Natural killer cell (primary cell): Measurements from ENCODE around the gene MARK3. TPM values are rescaled to one million over a fixed set of nuclear protein-coding genes. Genes with fewer than 3 reads are reported as not detected.

Experiments used
- ATAC-seq, 3 donors: fragments of 150-1000 bp in 2 of 3; fragments of 200-7000 bp in 1 of 3; cut with Tn5 transposase; 1 replicate in 1 of 3; 2 replicates in 2 of 3; pipeline ENCODE4 v1.10.0; 2021; ENCODE audit warnings: mild to moderate bottlenecking in 2 of 3, moderate library complexity in 2 of 3
- DNase-seq, 2 donors: peaks; one replicate each; pipeline versions ENCODE4 v3.0.0 to v3.0.0-alpha.2; 2013 to 2021; ENCODE audit warnings: mixed read lengths in 1 of 2
- H3K27ac ChIP-seq: one replicate; pipeline ENCODE4 v1.5.1; 2013; ENCODE audit warnings: mild to moderate bottlenecking, low read length
- H3K27me3 ChIP-seq: one replicate; pipeline ENCODE4 v1.6.1; 2013; ENCODE audit warnings: low read length; ENCODE audit not compliant: control insufficient read depth, insufficient read depth
- H3K36me3 ChIP-seq: one replicate; pipeline ENCODE4 v1.6.1; 2013; ENCODE audit warnings: low read length; ENCODE audit not compliant: control insufficient read depth, insufficient read depth
- H3K4me1 ChIP-seq: one replicate; pipeline ENCODE4 v1.6.1; 2013; ENCODE audit warnings: low read length; ENCODE audit not compliant: control insufficient read depth, insufficient read depth
- H3K4me3 ChIP-seq: one replicate; pipeline ENCODE4 v1.5.1; 2013; ENCODE audit warnings: low read length
- H3K9me3 ChIP-seq: one replicate; pipeline ENCODE4 v1.6.1; 2013; ENCODE audit warnings: low read length; ENCODE audit not compliant: control insufficient read depth, insufficient read depth
- H3K27ac Mint-ChIP-seq, 2 donors: one replicate each; pipeline ENCODE4 v1.8.0; 2022; ENCODE audit warnings: mild to moderate bottlenecking in 2 of 2, mixed read lengths in 2 of 2, moderate library complexity in 1 of 2
- H3K27me3 Mint-ChIP-seq, 2 donors: one replicate each; pipeline ENCODE4 v1.8.0; 2022; ENCODE audit warnings: low read depth in 2 of 2, mixed read lengths in 2 of 2
- H3K36me3 Mint-ChIP-seq: one replicate; pipeline ENCODE4 v1.8.0; 2022; ENCODE audit warnings: mixed read lengths
- H3K4me1 Mint-ChIP-seq, 2 donors: one replicate each; pipeline ENCODE4 v1.8.0; 2022; ENCODE audit warnings: mixed read lengths in 2 of 2
- H3K4me3 Mint-ChIP-seq: one replicate; pipeline ENCODE4 v1.8.0; 2022; ENCODE audit warnings: mild to moderate bottlenecking, moderate library complexity, mixed read lengths
- H3K9me3 Mint-ChIP-seq, 2 donors: one replicate each; pipeline ENCODE4 v1.8.0; 2022; ENCODE audit warnings: mixed read lengths in 2 of 2
- CTCF ChIP-seq: fragments of 200-600 bp; IDR thresholded peaks from one replicate; pipeline ENCODE4 v1.8.0; 2022; ENCODE audit warnings: antibody characterized with exemption
- WGBS: methylation state at CpG from one replicate; pipeline ENCODE4 v1.1.7; 2013; ENCODE audit warnings: missing lambda C conversion rate; ENCODE audit not compliant: insufficient coverage; 5-methylcytosine and 5-hydroxymethylcytosine counted together
- intact Hi-C: fragments of 100-400 bp; cut with micrococcal nuclease; formaldehyde crosslinking; loops from one replicate; pipeline ENCODE4 v1.14.2; 2022
- total RNA-seq, 4 donors: library from RNA; stranded (reverse); fragments of 120-200 nt in 1 of 4; gene quantifications; one replicate each; pipeline versions ENCODE4 v1.2.3 to v1.2.4, GENCODE V29; 2013 to 2022

MARK3 gene
- total RNA-seq, 3 donors from 2014 or later (not counting 1 experiment from before 2014, with no cell fraction given) = 138 to 167 (median 152) TPM

- intact Hi-C loops = no loop called here
- no peaks in the 10 kb centered on the region for H3K9me3 ChIP-seq
- H3K27me3 ChIP-seq = no peaks in the 10 kb centered on the region
- Mint-ChIP-seq H3K9me3 (no peaks in the 10 kb centered on the region), H3K36me3 (no peaks in the 10 kb centered on the region), H3K27me3 (peaks cover 0 to 2% of the 10 kb centered on the region in 2 donors), H3K4me3 (no peak overlapping the region), H3K27ac (no peak overlapping the region), H3K4me1 (peaks cover 0 to 5% of the 10 kb centered on the region in 2 donors)
- no peak overlapping the region for H3K27ac ChIP-seq
- DNase-seq (no peak), ATAC-seq (no peak)
- H3K4me1 ChIP-seq = peaks cover 8% of the 10 kb centered on the region
- H3K36me3 ChIP-seq = no peaks in the 10 kb centered on the region
- no peak overlapping the region for H3K4me3 ChIP-seq
- 71% methylated on average over 18 of the region's 18 CpGs for WGBS
- no peak for TF ChIP-seq CTCF
These were observed 157.4 kb downstream of the MARK3 start for GRCh38 chr14:103542605-103543088.

GRCh38 chr14:103543140-103543539, 157.9 kb downstream of the MARK3 start:
- Histone ChIP-seq H3K27me3 (no peaks in the 10 kb centered on the region), H3K4me1 (peaks cover 8% of the 10 kb centered on the region), H3K4me3 (no peak overlapping the region), H3K36me3 (no peaks in the 10 kb centered on the region), H3K27ac (no peak overlapping the region), H3K9me3 (no peaks in the 10 kb centered on the region)
- intact Hi-C loops = no loop called here
- DNase-seq (no peak), ATAC-seq (no peak)
- no peak for TF ChIP-seq CTCF
- no peaks in the 10 kb centered on the region for H3K9me3 Mint-ChIP-seq
- H3K27me3 Mint-ChIP-seq = peaks cover 0 to 2% of the 10 kb centered on the region in 2 donors
- 87% methylated on average over 9 of the region's 10 CpGs for WGBS
- H3K4me3 Mint-ChIP-seq = no peak overlapping the region
- peaks cover 0 to 5% of the 10 kb centered on the region in 2 donors for H3K4me1 Mint-ChIP-seq
- no peaks in the 10 kb centered on the region for H3K36me3 Mint-ChIP-seq
- no peak overlapping the region for H3K27ac Mint-ChIP-seq

- H3K4me1 Mint-ChIP-seq = peaks cover 0 to 5% of the 10 kb centered on the region in 2 donors
- no peak overlapping the region for H3K4me3 Mint-ChIP-seq
- no peaks in the 10 kb centered on the region for H3K27me3 ChIP-seq
These were observed 158.6 kb downstream of the MARK3 start for GRCh38 chr14:103543721-103544387.

More at GRCh38 chr14:103543721-103544387, 158.6 kb downstream of the MARK3 start:
- ATAC-seq = no peak
- H3K27me3 Mint-ChIP-seq = peaks cover 0 to 2% of the 10 kb centered on the region in 2 donors
- Histone ChIP-seq H3K27ac (no peak overlapping the region), H3K4me1 (peaks cover 8% of the 10 kb centered on the region), H3K36me3 (no peaks in the 10 kb centered on the region), H3K4me3 (no peak overlapping the region), H3K9me3 (no peaks in the 10 kb centered on the region)
- intact Hi-C loops = no loop called here
- WGBS = 84% methylated on average over 19 of the region's 19 CpGs
- no peak for DNase-seq
- no peaks in the 10 kb centered on the region for H3K9me3 Mint-ChIP-seq
- TF ChIP-seq CTCF = no peak
- H3K27ac Mint-ChIP-seq = no peak overlapping the region
- no peaks in the 10 kb centered on the region for H3K36me3 Mint-ChIP-seq
